H1 (cell line): ENCODE measurements around the gene NSUN4. TPM values are rescaled to one million over a fixed set of nuclear protein-coding genes. Genes with fewer than 3 reads are reported as not detected.
A peak's percentile ranks its signal among the peaks of the same experiment; 100 is the strongest.

Source experiments
- CTCF ChIA-PET: fragments of 300-600 bp; sonication (Branson Sonifier 250); formaldehyde crosslinking; loops from one replicate; lab custom pipeline; 2021; ENCODE audit not compliant: partially characterized antibody; lab: Charles Lee
- POLR2A ChIA-PET: fragments of 300-600 bp; sonication (Branson Sonifier 250); formaldehyde crosslinking; loops from one replicate; lab custom pipeline; 2021; ENCODE audit warnings: inconsistent platforms; ENCODE audit not compliant: partially characterized antibody; lab: Charles Lee
- DNase-seq, 2 experiments: peaks; one replicate each; pipeline versions ENCODE4 v3.0.0 to v3.0.0-alpha.2; 2010 to 2022; ENCODE audit warnings: low spot score in 2 of 2, low read depth in 1 of 2, mixed read lengths in 1 of 2
- FAIRE-seq: peaks from 2 replicates; lab custom pipeline; 2011; peaks lifted over from hg19 to GRCh38; lab: Jason Lieb, UNC
- H2AFZ ChIP-seq: 2 replicates; pipeline ENCODE4 v1.8.1; 2012; ENCODE audit warnings: low read length, inconsistent platforms
- H2AK5ac ChIP-seq: 2 replicates; pipeline ENCODE4 v1.6.1; 2013; ENCODE audit warnings: low read depth, low read length
- H2BK120ac ChIP-seq: replicated peaks from 2 replicates; pipeline ENCODE3; 2013; ENCODE audit warnings: low read depth, low read length, inconsistent platforms
- H2BK12ac ChIP-seq: 2 replicates; pipeline ENCODE4 v1.6.1; 2013; ENCODE audit warnings: low read depth, low read length
- H2BK15ac ChIP-seq: 2 replicates; pipeline ENCODE4 v1.6.1; 2013; ENCODE audit warnings: low read length
- H2BK20ac ChIP-seq: 2 replicates; pipeline ENCODE4 v1.6.1; 2013; ENCODE audit warnings: low read length
- H2BK5ac ChIP-seq: 2 replicates; pipeline ENCODE4 v1.6.1; 2013; ENCODE audit warnings: low read depth, low read length
- H3K14ac ChIP-seq: 2 replicates; pipeline ENCODE4 v1.6.1; 2013; ENCODE audit warnings: inconsistent platforms; ENCODE audit not compliant: insufficient read length
- H3K18ac ChIP-seq: 2 replicates; pipeline ENCODE4 v1.6.1; 2013; ENCODE audit warnings: low read length; ENCODE audit errors: extremely low read depth
- H3K23ac ChIP-seq: 2 replicates; pipeline ENCODE4 v1.6.1; 2013; ENCODE audit warnings: inconsistent platforms; ENCODE audit not compliant: insufficient read length
- H3K23me2 ChIP-seq: 2 replicates; pipeline ENCODE4 v1.6.1; 2013; ENCODE audit warnings: low read depth, low read length
- H3K27ac ChIP-seq: 2 replicates; pipeline ENCODE4 v1.6.1; 2011; ENCODE audit warnings: low read depth, low read length, inconsistent platforms
- H3K27me3 ChIP-seq, 4 experiments: replicated peaks in 1 of 4; 1 replicate in 1 of 4; 2 replicates in 3 of 4; pipeline versions ENCODE4 v1.6.1 to v1.8.1; 2011 to 2013; ENCODE audit warnings: low read length in 3 of 4, mild to moderate bottlenecking in 3 of 4, inconsistent platforms in 2 of 4, mixed read lengths in 2 of 4, moderate library complexity in 1 of 4; ENCODE audit not compliant: control insufficient read depth in 3 of 4, insufficient read depth in 3 of 4; ENCODE audit errors: extremely low read depth in 1 of 4
- H3K36me3 ChIP-seq, 4 experiments: 2 replicates each; pipeline versions ENCODE4 v1.6.1 to v1.8.1; 2011 to 2013; ENCODE audit warnings: mild to moderate bottlenecking in 4 of 4, low read length in 3 of 4, moderate library complexity in 2 of 4, control low read depth in 1 of 4, inconsistent platforms in 1 of 4; ENCODE audit not compliant: insufficient read depth in 4 of 4, control insufficient read depth in 2 of 4
- H3K4ac ChIP-seq: replicated peaks from 2 replicates; pipeline ENCODE3; 2013; ENCODE audit warnings: low read length, low read depth, mixed read lengths, inconsistent platforms; ENCODE audit not compliant: insufficient read length
- H3K4me1 ChIP-seq, 4 experiments: replicated peaks in 1 of 4; 1 replicate in 1 of 4; 2 replicates in 3 of 4; pipeline versions ENCODE4 v1.6.1 to v1.8.1; 2011 to 2013; ENCODE audit warnings: low read length in 3 of 4, inconsistent platforms in 2 of 4, mixed read lengths in 1 of 4; ENCODE audit not compliant: insufficient read depth in 4 of 4, control insufficient read depth in 3 of 4
- H3K4me2 ChIP-seq, 2 experiments: 2 replicates each; pipeline versions ENCODE4 v1.6.1 to v1.8.1; 2011 to 2013; ENCODE audit warnings: low read depth in 2 of 2, low read length in 2 of 2, control low read depth in 1 of 2, inconsistent platforms in 1 of 2, mild to moderate bottlenecking in 1 of 2; ENCODE audit not compliant: insufficient read depth in 1 of 2
- H3K4me3 ChIP-seq, 4 experiments: fragments of 200-600, 300-600 bp in 1 of 4; sonication (generic), shearing (Covaris generic), sonication (Bioruptor Twin) in 1 of 4; 2 replicates each; pipeline versions ENCODE4 v1.5.1 to v1.8.1; 2011 to 2016; ENCODE audit warnings: low read length in 4 of 4, low read depth in 3 of 4, control low read depth in 2 of 4, inconsistent platforms in 2 of 4, mild to moderate bottlenecking in 2 of 4, mixed read lengths in 1 of 4, moderate library complexity in 1 of 4; ENCODE audit not compliant: insufficient read depth in 2 of 4; ENCODE audit errors: extremely low read depth in 1 of 4
- H3K56ac ChIP-seq: replicated peaks from 2 replicates; pipeline ENCODE3; 2013; ENCODE audit warnings: low read depth, mild to moderate bottlenecking, mixed read lengths, low read length, inconsistent platforms; ENCODE audit not compliant: insufficient read length
- H3K79me1 ChIP-seq: 2 replicates; pipeline ENCODE4 v1.6.1; 2013; ENCODE audit warnings: low read depth, low read length, control low read depth
- H3K79me2 ChIP-seq, 2 experiments: 2 replicates each; pipeline versions ENCODE4 v1.6.1 to v1.8.1; 2012 to 2013; ENCODE audit warnings: low read length in 2 of 2, mild to moderate bottlenecking in 2 of 2, inconsistent platforms in 1 of 2; ENCODE audit not compliant: insufficient read depth in 2 of 2, control insufficient read depth in 1 of 2
- H3K9ac ChIP-seq, 4 experiments: replicated peaks in 1 of 4; 1 replicate in 1 of 4; 2 replicates in 3 of 4; pipeline versions ENCODE4 v1.6.1 to v1.8.1; 2011 to 2013; ENCODE audit warnings: low read depth in 3 of 4, low read length in 3 of 4, control low read depth in 2 of 4, mild to moderate bottlenecking in 2 of 4, moderate library complexity in 2 of 4, inconsistent platforms in 1 of 4; ENCODE audit errors: extremely low read depth in 1 of 4
- H3K9me3 ChIP-seq, 2 experiments: 2 replicates each; pipeline versions ENCODE4 v1.6.1 to v1.8.1; 2012 to 2013; ENCODE audit warnings: mild to moderate bottlenecking in 2 of 2, moderate library complexity in 2 of 2, control low read depth in 1 of 2, inconsistent platforms in 1 of 2, low read depth in 1 of 2, low read length in 1 of 2, mixed read lengths in 1 of 2; ENCODE audit not compliant: insufficient read depth in 2 of 2
- H4K20me1 ChIP-seq, 2 experiments: replicated peaks in 1 of 2; 2 replicates each; pipeline versions ENCODE3 to v1.8.1; 2011 to 2013; ENCODE audit warnings: inconsistent platforms in 2 of 2, low read length in 2 of 2, mild to moderate bottlenecking in 1 of 2; ENCODE audit not compliant: insufficient read depth in 2 of 2, control insufficient read depth in 1 of 2
- H4K5ac ChIP-seq: 2 replicates; pipeline ENCODE4 v1.6.1; 2013; ENCODE audit warnings: low read length, low read depth, mixed read lengths, inconsistent platforms; ENCODE audit not compliant: insufficient read length
- H4K8ac ChIP-seq: 2 replicates; pipeline ENCODE4 v1.8.0; 2013; ENCODE audit warnings: mild to moderate bottlenecking, moderate library complexity, low read length, inconsistent platforms; ENCODE audit not compliant: insufficient read depth; ENCODE audit errors: extremely low read depth
- H4K91ac ChIP-seq: replicated peaks from 2 replicates; pipeline ENCODE3; 2013; ENCODE audit warnings: low read length, mixed read lengths, inconsistent platforms; ENCODE audit not compliant: insufficient read length
- BACH1 ChIP-seq: IDR thresholded peaks from 2 replicates; pipeline ENCODE4 v1.6.1; 2012; ENCODE audit warnings: low read length, improper control_type of control experiment
- CREB1 ChIP-seq: IDR thresholded peaks from 2 replicates; pipeline ENCODE4 v1.6.1; 2012; ENCODE audit warnings: inconsistent platforms
- EP300 ChIP-seq, 2 experiments: IDR thresholded peaks; 1 replicate in 1 of 2; 2 replicates in 1 of 2; pipeline ENCODE4 v1.6.1; 2011 to 2012; ENCODE audit warnings: low read depth in 2 of 2, low read length in 2 of 2, mild to moderate bottlenecking in 2 of 2, borderline replicate concordance in 1 of 2, inconsistent platforms in 1 of 2, moderate library complexity in 1 of 2
- SIX5 ChIP-seq: IDR thresholded peaks from 2 replicates; pipeline ENCODE4 v1.6.1; 2011; ENCODE audit warnings: mild to moderate bottlenecking, low read depth, low read length
- SP4 ChIP-seq: IDR thresholded peaks from 2 replicates; pipeline ENCODE4 v1.6.1; 2012; ENCODE audit warnings: low read length, inconsistent platforms
- WGBS, 2 experiments: shearing (Covaris generic) in 1 of 2; methylation state at CpG; one replicate each; pipeline versions ENCODE4 v1.1.6 to v1.1.7; 2013 to 2015; ENCODE audit warnings: low lambda C conversion rate in 2 of 2, mixed read lengths in 2 of 2, inconsistent platforms in 1 of 2, low coverage in 1 of 2, missing lambda C conversion rate in 1 of 2; ENCODE audit not compliant: insufficient replicate concordance in 2 of 2, insufficient coverage in 1 of 2, insufficient read length in 1 of 2; ENCODE audit errors: extremely low coverage in 1 of 2, missing lambda C conversion rate in 1 of 2; 5-methylcytosine and 5-hydroxymethylcytosine counted together
- polyA plus RNA-seq, 7 experiments: library from polyadenylated mRNA; depleted of rRNA in 3 of 7; stranded (reverse) in 5 of 7; unstranded in 2 of 7; fragments of >200 nt in 5 of 7; fragments of 200-250 nt in 2 of 7; gene quantifications; 1 replicate in 5 of 7; 2 replicates in 1 of 7; 4 replicates in 1 of 7; pipeline versions ENCODE4 v1.2.1 to v1.2.3, GENCODE V29; 2011 to 2013; ENCODE audit warnings: missing spikeins in 2 of 7, mixed read lengths in 2 of 7
- total RNA-seq: library from RNA; stranded (reverse); fragmentation: NEBNext Ultra II Directional; extraction: Animal tissue kit (Norgen Biotek cat#: 25700); gene quantifications from 2 replicates; pipeline ENCODE4 v1.2.1, GENCODE V29; 2021

The NSUN4 gene
- total and polyA plus RNA-seq, 2 of the 8 experiments (the other 6 are each of a cell fraction or from before 2014, with no cell fraction given), result 9.7 to 15.7 TPM

DNA sequence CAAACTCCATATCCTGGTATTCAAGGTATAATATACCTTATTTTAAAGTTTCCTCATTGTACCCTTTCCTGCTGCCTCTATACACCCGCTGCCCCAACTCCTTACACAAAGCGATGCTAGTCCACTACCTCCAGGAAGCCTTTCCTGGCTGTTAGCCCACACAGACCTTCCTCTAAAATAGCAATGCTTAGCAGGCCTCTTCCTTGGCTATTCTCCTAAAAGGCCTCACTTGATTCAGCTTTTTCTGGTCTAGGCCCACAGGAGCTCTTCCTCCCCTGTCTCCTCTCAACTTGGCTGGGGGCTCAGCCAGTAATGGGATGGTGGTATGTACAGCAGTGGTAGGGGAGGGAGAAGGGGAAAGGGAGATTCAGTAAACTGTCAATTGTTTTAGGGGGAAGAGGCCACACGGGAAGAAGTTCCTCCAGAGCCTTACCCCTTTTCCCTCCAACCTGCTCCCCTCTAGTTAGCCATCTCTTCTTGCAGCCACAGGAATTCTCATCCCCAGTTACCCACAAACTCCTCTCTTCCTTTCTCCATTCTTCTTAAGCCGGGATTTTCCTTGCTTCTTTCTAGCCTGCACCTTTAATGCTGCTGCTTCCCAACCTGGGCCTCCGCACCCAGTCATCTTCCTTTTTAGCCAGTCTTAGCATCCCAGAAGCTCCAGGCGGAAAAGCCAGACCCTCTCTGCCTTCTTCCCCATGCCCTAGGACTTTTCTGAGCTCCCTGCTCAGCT, 39.8 kb upstream of the NSUN4 start:
- POLR2A ChIA-PET, result interaction anchor here (0.6 to 33.1 kb wide), 8 partner anchors 8 to 902 kb away, joined by 3 to 689 read pairs (median 6); partner anchors contain the start of gene RAD54L
- no peak for DNase-seq

More for the DNA sequence above, 39.8 kb upstream of the NSUN4 start:
- WGBS, 2 experiments, result 85% methylated on average over 6 of the region's 6 CpGs; no CpG with 5 or more reads in 1 of the 2 experiments
- TF ChIP-seq CREB1 (no peak), SIX5 (no peak), BACH1 (no peak), SP4 (no peak), EP300 (IDR thresholded peaks at IDR 0.05; ENCODE audit: borderline replicate concordance in 1 of 2, low read depth in 2 of 2, low read length in 2 of 2) (no peak)
- Histone ChIP-seq H3K4ac (peak overlapping the region; percentile 70), H2AK5ac (no peak overlapping the region), H3K79me1 (no peaks in the 10 kb centered on the region), H3K23ac (no peak overlapping the region), H3K23me2 (peaks cover 8% of the 10 kb centered on the region; the same call in 1 of the 2 replicates), H2BK5ac (peak overlapping the region; percentile 71; the same call in 1 of the 2 replicates), H3K14ac (no peak overlapping the region), H2BK12ac (peak overlapping the region; percentile 52; the same call in 1 of the 2 replicates), H2BK120ac (no peak overlapping the region), H2BK15ac (no peak overlapping the region), H3K27me3 (no peaks in the 10 kb centered on the region), H3K4me3 (peak overlapping the region; percentile 84 to 97 (median 90); a peak in 5 of 8 replicates), H3K4me2 (peak overlapping the region; percentile 80 to 91), H3K9ac (peak overlapping the region in 3 of 4 experiments; percentile 8 to 87 (median 84); a peak in 5 of 7 replicates), H4K20me1 (no peaks in the 10 kb centered on the region), H3K56ac (no peak overlapping the region), H3K27ac (0 out of 2 replicates have a peak overlapping the region, but pooled peaks have one; percentile 43), H3K4me1 (peaks cover 5 to 12% (median 8%) of the 10 kb centered on the region in 4 experiments), H3K79me2 (peaks cover 17 to 65% of the 10 kb centered on the region in 2 experiments), H3K36me3 (peaks cover 0 to 23% (median 12%) of the 10 kb centered on the region in 4 experiments; a peak in 6 of 8 replicates), H2BK20ac (no peak overlapping the region), H3K9me3 (no peaks in the 10 kb centered on the region), H4K8ac (no peak overlapping the region), H2AFZ (no peak overlapping the region), H3K18ac (peak overlapping the region; percentile 72; the same call in 1 of the 2 replicates), H4K5ac (no peak overlapping the region), H4K91ac (no peak overlapping the region)
- no peak for FAIRE-seq
- CTCF ChIA-PET, result interaction anchor here (0.6 to 1.6 kb wide), 7 partner anchors 16 to 64 kb away, joined by 3 to 5 read pairs (median 4); no protein-coding TSS in a partner anchor
